Smooth muscle cell (in vitro differentiated cells): ENCODE measurements around the gene STARD13. TPM values are rescaled to one million over a fixed set of nuclear protein-coding genes. Genes with fewer than 3 reads are reported as not detected.

Source experiments
- DNase-seq: peaks from one replicate; lab custom pipeline; 2025; ENCODE audit not compliant: unreplicated experiment; lab: John Stamatoyannopoulos, UW
- H2AFZ ChIP-seq: fragments of 200-600 bp; sonication (generic); 2 replicates; pipeline ENCODE4 v1.6.0; 2016; ENCODE audit warnings: antibody characterized with exemption, low read depth, mild to moderate bottlenecking
- H3F3A ChIP-seq: fragments of 200-600 bp; sonication (generic); 2 replicates; pipeline ENCODE4 v1.6.0; 2017; ENCODE audit warnings: antibody characterized with exemption, low read depth
- H3K27ac ChIP-seq: fragments of 200-600 bp; sonication (generic); 2 replicates; pipeline ENCODE4 v1.5.1; 2016; ENCODE audit warnings: low read depth, mild to moderate bottlenecking
- H3K27me3 ChIP-seq: fragments of 200-600 bp; sonication (generic); 2 replicates; pipeline ENCODE4 v1.6.1; 2016; ENCODE audit warnings: low read depth, mild to moderate bottlenecking
- H3K36me3 ChIP-seq: fragments of 200-600 bp; sonication (generic); 2 replicates; pipeline ENCODE4 v1.5.1; 2016; ENCODE audit warnings: low read depth
- H3K4me1 ChIP-seq: fragments of 200-600 bp; sonication (generic); 2 replicates; pipeline ENCODE4 v1.5.1; 2016; ENCODE audit warnings: low read depth
- H3K4me2 ChIP-seq: fragments of 200-600 bp; sonication (generic); 2 replicates; pipeline ENCODE4 v1.6.0; 2016; ENCODE audit warnings: mild to moderate bottlenecking
- H3K4me3 ChIP-seq: fragments of 200-600 bp; sonication (generic); 2 replicates; pipeline ENCODE4 v1.5.1; 2016; ENCODE audit warnings: mild to moderate bottlenecking
- H3K79me2 ChIP-seq: fragments of 200-600 bp; sonication (generic); 2 replicates; pipeline ENCODE4 v1.6.0; 2016; ENCODE audit warnings: low read depth, mild to moderate bottlenecking
- H3K9ac ChIP-seq: fragments of 200-600 bp; sonication (generic); 2 replicates; pipeline ENCODE4 v1.6.0; 2016; ENCODE audit warnings: low read depth
- H3K9me3 ChIP-seq: fragments of 200-600 bp; sonication (generic); replicated peaks from 2 replicates; pipeline ENCODE4 v1.5.1; 2016; ENCODE audit warnings: low read depth
- H4K20me1 ChIP-seq: fragments of 200-600 bp; sonication (generic); 2 replicates; pipeline ENCODE4 v1.6.0; 2016; ENCODE audit warnings: low read depth
- WGBS: methylation state at CpG from one replicate; pipeline ENCODE4 v1.1.7; 2016; ENCODE audit warnings: low lambda C conversion rate; 5-methylcytosine and 5-hydroxymethylcytosine counted together
- polyA plus RNA-seq: library from polyadenylated mRNA; unstranded; fragments of >200 nt; fragmentation: Nextera tagmentation; extraction: Ambion mirVana; gene quantifications from 2 replicates; pipeline ENCODE4 v1.2.1, GENCODE V29; 2016
- total RNA-seq: library from RNA; depleted of rRNA; stranded (reverse); fragments of >200 nt; gene quantifications from 2 replicates; pipeline ENCODE4 v1.2.3, GENCODE V29; 2014
- TF ChIP-seq, protein P1 (sequence below): fragments of 200-600 bp; sonication (generic); IDR thresholded peaks from 2 replicates; pipeline ENCODE4 v1.5.1; 2017; ENCODE audit warnings: borderline replicate concordance, mild to moderate bottlenecking, antibody characterized with exemption; ENCODE audit not compliant: insufficient read depth, poor library complexity, severe bottlenecking

The STARD13 gene
- total and polyA plus RNA-seq, 2 experiments from 2014 or later: 12.4 to 18.8 TPM

GRCh38 chr13:33235078-33235477 lies 50.5 kb downstream of the STARD13 start:
- Histone ChIP-seq H3K79me2 (peaks cover 8% of the 10 kb centered on the region), H3K4me2 (no peak overlapping the region), H3K9ac (no peak overlapping the region)

GRCh38 chr13:33233547-33233946 lies 52.0 kb downstream of the STARD13 start:
- DNase-seq: no peak
- WGBS: 95% methylated on average over 5 of the region's 5 CpGs
- H3K27ac ChIP-seq: no peak overlapping the region
- H3K9me3 ChIP-seq: no peaks in the 10 kb centered on the region
- peaks cover 5% of the 10 kb centered on the region for H3K79me2 ChIP-seq
- TF ChIP-seq, protein P1, sequence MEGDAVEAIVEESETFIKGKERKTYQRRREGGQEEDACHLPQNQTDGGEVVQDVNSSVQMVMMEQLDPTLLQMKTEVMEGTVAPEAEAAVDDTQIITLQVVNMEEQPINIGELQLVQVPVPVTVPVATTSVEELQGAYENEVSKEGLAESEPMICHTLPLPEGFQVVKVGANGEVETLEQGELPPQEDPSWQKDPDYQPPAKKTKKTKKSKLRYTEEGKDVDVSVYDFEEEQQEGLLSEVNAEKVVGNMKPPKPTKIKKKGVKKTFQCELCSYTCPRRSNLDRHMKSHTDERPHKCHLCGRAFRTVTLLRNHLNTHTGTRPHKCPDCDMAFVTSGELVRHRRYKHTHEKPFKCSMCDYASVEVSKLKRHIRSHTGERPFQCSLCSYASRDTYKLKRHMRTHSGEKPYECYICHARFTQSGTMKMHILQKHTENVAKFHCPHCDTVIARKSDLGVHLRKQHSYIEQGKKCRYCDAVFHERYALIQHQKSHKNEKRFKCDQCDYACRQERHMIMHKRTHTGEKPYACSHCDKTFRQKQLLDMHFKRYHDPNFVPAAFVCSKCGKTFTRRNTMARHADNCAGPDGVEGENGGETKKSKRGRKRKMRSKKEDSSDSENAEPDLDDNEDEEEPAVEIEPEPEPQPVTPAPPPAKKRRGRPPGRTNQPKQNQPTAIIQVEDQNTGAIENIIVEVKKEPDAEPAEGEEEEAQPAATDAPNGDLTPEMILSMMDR: no peak
- H2AFZ ChIP-seq: no peak overlapping the region
- no peaks in the 10 kb centered on the region for H4K20me1 ChIP-seq
- H3K9ac ChIP-seq: no peak overlapping the region
- no peaks in the 10 kb centered on the region for H3K27me3 ChIP-seq
- H3K36me3 ChIP-seq: no peaks in the 10 kb centered on the region
- peaks cover 27% of the 10 kb centered on the region for H3F3A ChIP-seq
- peaks cover 21% of the 10 kb centered on the region for H3K4me1 ChIP-seq
- no peak overlapping the region for H3K4me3 ChIP-seq
- no peak overlapping the region for H3K4me2 ChIP-seq

More at GRCh38 chr13:33235078-33235477, 50.5 kb downstream of the STARD13 start:
- peaks cover 8% of the 10 kb centered on the region for H3K4me1 ChIP-seq
- H3K4me3 ChIP-seq: no peak overlapping the region
- no peak overlapping the region for H2AFZ ChIP-seq
- H3K27ac ChIP-seq: peak overlapping the region; percentile 4
- DNase-seq: no peak
- TF ChIP-seq, protein P1: no peak
- H3K27me3 ChIP-seq: no peaks in the 10 kb centered on the region
- H3F3A ChIP-seq: peaks cover 20% of the 10 kb centered on the region
- peaks cover 3% of the 10 kb centered on the region for H3K9me3 ChIP-seq
- H4K20me1 ChIP-seq: no peaks in the 10 kb centered on the region
- H3K36me3 ChIP-seq: no peaks in the 10 kb centered on the region

GRCh38 chr13:33232883-33233282 lies 52.7 kb downstream of the STARD13 start:
- no peak overlapping the region for H3K4me3 ChIP-seq
- peaks cover 10% of the 10 kb centered on the region for H3K79me2 ChIP-seq
- H3K9me3 ChIP-seq: no peaks in the 10 kb centered on the region
- TF ChIP-seq, protein P1: no peak
- H3K4me1 ChIP-seq: peaks cover 21% of the 10 kb centered on the region
- H4K20me1 ChIP-seq: no peaks in the 10 kb centered on the region
- H3K4me2 ChIP-seq: no peak overlapping the region
- H3K27me3 ChIP-seq: no peaks in the 10 kb centered on the region
- DNase-seq: no peak
- 98% methylated on average over 2 of the region's 2 CpGs for WGBS
- no peaks in the 10 kb centered on the region for H3K36me3 ChIP-seq
- H3K9ac ChIP-seq: no peak overlapping the region
- peaks cover 27% of the 10 kb centered on the region for H3F3A ChIP-seq
- H3K27ac ChIP-seq: no peak overlapping the region
- H2AFZ ChIP-seq: no peak overlapping the region

GRCh38 chr13:33231339-33231738 lies 54.2 kb downstream of the STARD13 start:
- H3K27ac ChIP-seq: no peak overlapping the region
- TF ChIP-seq, protein P1: no peak
- WGBS: 97% methylated on average over 4 of the region's 4 CpGs
- H3K79me2 ChIP-seq: peaks cover 12% of the 10 kb centered on the region
- peaks cover 21% of the 10 kb centered on the region for H3K4me1 ChIP-seq
- no peak overlapping the region for H2AFZ ChIP-seq
- H3K9ac ChIP-seq: no peak overlapping the region
- peaks cover 20% of the 10 kb centered on the region for H3F3A ChIP-seq
- no peaks in the 10 kb centered on the region for H4K20me1 ChIP-seq
- no peaks in the 10 kb centered on the region for H3K27me3 ChIP-seq
- no peak for DNase-seq
- no peaks in the 10 kb centered on the region for H3K36me3 ChIP-seq
- H3K9me3 ChIP-seq: no peaks in the 10 kb centered on the region
- H3K4me3 ChIP-seq: no peak overlapping the region
- no peak overlapping the region for H3K4me2 ChIP-seq
